HG03575 (cell line): ENCODE data around the gene UNC93B1.

Experiments used
- ATAC-seq: cut with Tn5 transposase; IDR thresholded peaks from one replicate; pipeline ENCODE4 v1.9.1; 2021; ENCODE audit not compliant: unreplicated experiment, insufficient number of reproducible peaks, low FRiP score; ENCODE audit errors: extremely low read depth

Gene UNC93B1

DNA sequence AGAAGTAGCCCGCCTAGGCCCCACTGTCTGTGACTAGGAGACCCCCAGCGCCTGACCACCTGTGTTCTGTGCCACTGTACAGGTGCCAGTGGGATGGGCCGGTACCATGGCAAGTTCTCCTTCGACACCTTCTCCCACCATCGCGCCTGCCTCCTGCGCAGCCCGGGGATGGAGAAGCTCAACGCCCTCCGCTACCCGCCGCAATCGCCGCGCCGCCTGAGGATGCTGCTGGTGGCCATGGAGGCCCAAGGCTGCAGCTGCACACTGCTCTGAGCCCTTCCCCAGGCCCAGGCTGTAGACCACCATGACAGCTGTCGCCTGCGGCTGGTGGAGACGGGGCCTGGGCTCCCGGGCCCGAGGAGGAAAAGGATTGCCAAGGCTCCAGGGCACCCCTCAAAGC is 23.8 kb upstream of the UNC93B1 start:
- ATAC-seq, result no peak

DNA sequence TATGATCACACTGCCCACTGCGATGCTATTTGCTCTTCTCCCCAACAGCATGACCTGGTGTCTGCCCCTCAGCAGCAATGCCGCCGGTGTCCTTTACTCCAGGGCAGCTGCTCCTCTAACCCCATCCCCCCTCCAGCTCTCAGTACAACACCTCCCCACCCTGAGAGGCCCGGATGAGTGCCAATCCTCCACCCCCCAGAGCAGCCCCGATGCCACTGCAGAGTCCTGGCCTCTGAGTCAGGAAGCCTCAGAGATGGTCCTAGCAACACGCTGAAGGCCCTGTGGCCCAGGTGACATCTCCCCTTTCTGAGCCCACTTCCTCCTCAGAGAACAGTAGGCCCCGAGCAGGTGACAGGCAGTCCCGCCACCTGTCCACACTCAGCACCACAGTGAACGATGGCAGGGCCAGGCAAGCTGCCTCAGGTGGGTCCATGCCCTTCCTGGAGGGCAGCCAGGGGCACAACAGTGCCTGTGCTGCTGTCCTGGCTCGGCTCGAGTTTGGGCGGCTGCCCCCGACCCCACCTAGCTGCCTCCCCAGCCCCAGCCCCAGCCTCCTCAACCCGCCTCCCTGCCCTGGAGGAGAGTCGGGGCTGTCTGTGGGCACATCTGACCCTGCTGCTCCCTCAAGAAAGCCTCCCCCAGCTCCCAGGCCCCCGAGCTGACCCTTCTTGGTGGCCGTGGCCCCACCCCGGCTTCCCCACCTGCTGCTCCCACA is 22.7 kb upstream of the UNC93B1 start:
- no peak for ATAC-seq

DNA sequence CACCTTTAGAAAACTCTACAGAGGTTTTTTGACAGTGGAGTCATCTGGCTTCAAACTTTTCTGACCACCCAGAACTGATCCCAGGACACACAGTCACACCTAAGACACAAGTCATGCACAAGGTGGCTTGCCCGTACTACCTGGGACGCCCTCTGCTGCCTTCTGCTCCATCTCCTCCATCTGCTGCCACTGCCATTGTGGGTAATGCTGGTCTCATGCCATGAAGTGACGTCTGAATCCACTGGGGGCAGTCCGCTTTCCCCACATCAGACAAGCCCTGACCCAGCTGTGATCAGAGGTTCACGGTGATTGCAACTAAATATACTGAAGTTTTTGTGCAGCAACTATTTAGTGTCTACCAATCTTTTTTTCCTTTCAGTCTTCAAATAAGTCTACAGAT is 21.1 kb upstream of the UNC93B1 start:
- ATAC-seq, result no peak

DNA sequence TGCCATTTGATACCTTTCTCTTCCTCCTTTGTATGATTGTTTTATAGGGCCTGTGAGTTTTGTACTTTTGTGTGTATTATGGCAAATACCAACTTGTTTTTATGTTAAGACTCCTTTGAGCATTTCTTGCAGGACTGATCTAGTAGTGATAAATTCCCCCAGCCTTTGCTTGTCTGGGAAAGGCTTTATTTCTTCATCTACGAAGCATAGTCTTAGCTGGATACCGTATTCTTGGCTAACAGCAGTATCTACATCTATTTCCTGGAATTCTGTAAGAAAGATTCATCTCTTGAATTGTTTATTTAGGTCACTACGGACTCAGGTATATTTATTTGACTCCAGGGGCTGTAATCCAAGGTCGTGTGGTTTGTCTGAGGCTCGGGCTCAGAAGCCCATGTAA is 20.6 kb upstream of the UNC93B1 start:
- ATAC-seq, result no peak

DNA sequence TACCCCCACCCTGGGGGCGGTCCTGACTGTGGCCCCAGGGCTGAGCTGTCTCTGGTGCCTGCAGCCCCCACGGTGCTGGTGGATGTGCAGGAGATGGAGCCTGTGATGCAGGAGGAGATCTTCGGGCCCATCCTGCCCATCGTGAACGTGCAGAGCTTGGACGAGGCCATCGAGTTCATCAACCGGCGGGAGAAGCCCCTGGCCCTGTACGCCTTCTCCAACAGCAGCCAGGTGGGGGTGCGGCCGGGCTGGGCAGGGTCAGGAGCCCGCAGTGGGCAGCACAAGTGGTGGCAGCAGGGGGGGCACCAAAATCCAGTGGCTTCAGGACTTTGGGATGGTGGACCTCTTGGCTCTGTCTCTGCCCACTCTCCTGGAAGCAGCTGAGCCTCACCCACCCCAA is 18.6 kb upstream of the UNC93B1 start:
- no peak for ATAC-seq

DNA sequence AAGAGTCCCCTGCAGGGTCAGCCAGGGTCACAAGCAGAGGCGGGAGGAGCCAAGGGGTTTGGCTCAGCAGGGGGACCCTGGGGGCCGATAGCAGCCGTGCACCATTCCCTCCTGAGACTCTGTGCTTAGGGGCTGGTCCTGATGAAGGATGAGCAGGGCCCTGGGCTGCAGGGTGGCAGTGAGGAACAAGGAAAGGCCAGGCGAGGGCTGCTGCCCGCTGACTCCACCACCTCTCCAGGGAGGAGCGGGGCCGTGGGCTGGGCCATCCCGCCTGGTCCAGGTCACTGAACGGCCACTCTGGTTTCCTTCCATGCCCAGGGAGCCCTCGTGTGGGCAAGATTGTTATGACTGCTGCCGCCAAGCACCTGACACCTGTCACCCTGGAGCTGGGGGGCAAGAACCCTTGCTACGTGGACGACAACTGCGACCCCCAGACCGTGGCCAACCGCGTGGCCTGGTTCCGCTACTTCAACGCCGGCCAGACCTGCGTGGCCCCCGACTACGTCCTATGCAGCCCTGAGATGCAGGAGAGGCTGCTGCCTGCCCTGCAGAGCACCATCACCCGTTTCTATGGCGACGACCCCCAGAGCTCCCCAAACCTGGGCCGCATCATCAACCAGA is 17.4 kb upstream of the UNC93B1 start:
- ATAC-seq, result no peak

DNA sequence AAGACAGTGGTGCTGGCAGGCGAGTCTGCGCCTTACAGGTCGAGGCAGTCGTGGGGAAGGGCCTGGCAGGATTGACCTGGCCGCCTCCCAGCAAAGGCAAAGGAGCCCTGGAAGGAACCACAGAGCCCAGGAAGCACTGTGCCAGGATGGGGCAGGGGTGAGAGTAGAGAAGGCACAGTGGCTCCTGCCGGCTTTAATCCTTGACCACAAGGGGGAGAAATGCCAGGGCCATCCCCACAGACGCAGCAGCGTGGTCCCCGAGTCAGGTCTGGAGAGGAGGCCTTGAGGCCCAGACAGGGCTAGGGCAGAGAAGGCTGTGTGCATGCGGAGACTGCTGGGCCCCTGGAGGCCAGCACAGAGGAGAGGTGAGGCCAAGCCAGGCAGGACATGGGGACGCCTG is 16.7 kb upstream of the UNC93B1 start:
- ATAC-seq, result no peak

DNA sequence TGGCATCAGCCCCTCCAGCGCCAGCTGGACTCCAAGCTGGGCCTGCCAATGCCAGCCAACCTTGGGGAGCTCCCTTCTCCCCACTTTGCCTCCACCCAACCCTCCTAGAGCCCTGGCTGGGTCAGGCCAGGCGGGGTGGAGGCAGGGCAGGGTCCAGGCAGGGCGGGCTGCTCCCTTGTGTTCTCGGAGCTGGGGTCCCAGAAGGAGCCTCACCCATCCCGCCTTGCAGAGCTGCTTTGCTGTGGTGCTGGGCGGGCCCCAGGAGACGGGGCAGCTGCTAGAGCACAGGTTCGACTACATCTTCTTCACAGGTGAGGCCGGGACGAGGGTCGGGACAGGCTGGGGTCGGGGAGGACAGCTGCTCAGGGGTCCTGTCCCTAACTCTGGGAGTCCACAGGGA is 15.6 kb upstream of the UNC93B1 start:
- no peak for ATAC-seq

DNA sequence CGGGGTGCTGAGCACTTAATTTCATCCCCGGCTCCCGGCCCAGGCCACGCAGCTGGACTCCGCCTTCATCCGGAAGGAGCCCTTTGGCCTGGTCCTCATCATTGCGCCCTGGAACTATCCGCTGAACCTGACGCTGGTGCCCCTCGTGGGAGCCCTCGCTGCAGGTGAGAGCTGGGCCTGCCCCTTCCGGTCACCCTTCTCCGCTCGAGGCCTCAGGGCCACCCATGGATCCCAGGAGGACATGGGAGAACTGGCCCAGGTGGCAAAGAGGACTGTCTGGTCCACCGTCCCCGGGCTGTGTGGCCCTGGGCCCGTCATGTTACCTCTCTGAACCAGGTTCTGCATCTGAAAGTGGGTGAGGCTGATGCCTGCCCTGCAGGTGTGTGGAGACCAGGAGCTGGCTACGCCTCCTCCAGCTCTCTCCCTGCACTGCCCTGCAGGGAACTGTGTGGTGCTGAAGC is 14.9 kb upstream of the UNC93B1 start:
- no peak for ATAC-seq

DNA sequence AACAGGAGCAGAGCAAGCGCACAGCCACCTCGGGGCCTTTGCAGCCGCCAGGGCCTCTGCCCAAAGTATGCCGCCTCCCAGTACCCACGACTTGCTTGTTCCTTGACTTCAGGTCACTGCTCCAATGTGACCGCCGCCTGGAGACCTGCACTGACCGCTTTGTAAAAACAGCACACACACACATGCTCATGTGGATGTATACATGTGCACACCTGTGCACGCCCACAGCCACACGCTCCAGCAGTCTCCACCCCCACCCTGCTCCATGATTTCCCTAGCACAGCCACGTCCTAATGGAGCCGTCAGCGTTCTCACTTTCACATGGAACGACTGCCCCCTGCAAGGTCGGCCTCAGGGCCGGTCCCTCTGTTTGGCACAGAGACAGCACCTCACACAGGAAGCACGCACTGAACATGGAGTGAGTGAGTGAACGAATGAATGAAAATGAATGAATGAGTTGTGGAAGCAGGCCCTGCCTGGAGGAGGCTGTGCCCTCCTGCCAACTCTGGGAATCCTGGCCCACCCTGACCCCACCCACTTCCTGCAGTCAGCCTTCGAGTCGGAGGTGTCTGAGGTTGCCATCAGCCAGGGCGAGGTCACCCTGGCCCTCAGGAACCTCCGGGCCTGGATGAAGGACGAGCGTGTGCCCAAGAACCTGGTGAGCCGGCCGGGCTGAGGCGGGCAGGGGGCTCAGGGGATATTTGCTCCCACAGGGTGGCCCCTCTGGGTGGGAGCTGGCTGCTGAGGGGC is 14.3 kb upstream of the UNC93B1 start:
- no peak for ATAC-seq

DNA sequence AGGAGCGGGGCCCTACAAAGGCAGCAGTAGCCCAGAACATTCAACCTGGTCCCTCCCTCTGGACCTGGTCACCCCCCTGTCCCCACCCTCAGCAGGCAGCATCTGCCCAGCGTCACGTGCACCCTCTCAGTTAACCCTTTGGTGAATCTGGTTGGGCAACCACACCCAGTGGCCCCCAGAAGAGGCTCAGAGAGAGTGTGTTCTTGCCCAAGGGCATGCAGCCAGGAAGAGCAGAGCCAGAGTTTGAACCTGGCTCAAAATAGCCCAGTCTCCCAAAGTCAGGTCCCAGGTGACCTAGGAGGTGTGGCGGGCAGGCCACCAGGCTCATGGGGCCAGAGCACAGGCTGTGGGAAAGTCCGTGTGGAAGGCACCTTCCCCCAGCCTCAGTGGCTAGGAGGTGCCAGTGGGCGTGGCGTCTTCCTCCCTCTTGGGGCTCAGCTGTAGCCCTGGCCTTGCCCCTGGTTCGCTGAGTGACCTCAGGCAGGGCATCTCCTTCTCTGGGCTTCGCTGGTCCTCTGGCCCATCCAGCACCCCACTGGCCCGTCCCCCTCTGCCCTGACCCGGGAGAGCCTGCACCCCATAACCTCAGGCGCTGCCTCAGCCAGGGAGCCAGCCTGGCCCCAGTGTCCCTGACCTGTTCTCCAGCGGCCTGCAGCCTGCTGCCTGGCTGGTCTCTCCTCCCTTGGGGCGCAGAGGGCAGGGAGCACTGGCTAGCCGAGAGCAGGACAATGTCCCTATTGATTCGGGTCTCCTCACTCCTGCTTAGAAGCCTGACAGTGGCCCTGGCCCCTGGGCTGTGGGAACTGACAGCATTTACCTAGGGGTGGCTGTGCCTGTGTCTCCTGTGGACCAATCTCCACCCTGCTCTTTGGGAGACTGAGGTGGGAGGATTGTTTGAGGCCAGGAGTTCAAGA is 13.3 kb upstream of the UNC93B1 start:
- no peak for ATAC-seq

DNA sequence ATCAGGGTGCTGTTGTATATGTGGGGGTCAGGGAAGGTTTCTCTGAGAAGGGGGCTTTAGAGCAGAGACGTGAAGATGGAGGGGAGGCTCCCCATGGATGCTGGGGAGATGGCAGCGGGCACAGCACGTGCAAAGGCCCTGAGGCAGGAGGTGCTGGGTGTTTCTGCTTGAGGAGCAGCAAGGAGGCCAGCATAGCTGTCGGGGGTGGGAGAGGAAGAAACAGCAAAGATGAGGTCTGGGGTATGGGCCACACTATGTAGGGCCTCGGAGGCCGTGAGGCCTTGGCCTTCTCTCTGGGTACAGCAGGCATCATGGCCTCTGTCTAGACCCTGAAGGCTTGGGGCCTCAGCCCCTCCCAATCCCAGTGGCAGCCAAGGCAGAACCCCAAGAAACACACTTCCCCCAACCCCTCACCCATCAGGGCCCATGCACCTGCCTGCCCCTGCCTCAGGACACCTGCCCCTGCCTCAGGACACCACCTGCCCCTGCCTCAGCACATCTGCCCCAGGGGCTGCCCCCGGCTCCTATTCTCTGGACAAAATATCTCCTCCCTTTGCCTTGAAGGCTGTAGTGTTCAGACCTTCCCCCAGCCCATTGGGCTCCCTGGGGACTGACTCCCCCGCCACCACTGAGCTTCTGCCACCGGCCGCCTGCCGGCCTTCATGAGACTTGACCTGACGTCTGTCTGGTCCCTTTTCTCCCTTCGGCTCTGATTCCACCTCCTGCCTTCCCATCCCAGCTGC is 12.4 kb upstream of the UNC93B1 start:
- no peak for ATAC-seq

DNA sequence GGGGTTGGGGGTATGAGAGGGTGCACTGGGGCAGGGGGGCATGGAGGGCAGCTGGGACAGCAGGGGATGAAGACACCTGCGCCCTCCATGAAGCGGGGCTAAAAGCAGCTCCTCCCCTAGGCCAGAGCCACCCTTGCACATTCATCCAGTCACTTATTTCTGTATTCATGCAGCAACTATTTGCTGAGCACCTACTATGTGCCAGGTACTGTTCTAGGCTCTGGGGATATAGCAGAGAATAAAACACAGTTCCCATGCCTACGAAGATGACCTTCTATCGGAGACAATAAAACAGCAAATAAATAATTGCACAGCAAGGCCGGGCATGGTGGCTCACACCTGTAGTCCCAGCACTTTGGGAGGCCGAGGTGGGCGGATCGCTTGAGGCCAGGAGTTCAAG is 11.6 kb upstream of the UNC93B1 start:
- no peak for ATAC-seq

DNA sequence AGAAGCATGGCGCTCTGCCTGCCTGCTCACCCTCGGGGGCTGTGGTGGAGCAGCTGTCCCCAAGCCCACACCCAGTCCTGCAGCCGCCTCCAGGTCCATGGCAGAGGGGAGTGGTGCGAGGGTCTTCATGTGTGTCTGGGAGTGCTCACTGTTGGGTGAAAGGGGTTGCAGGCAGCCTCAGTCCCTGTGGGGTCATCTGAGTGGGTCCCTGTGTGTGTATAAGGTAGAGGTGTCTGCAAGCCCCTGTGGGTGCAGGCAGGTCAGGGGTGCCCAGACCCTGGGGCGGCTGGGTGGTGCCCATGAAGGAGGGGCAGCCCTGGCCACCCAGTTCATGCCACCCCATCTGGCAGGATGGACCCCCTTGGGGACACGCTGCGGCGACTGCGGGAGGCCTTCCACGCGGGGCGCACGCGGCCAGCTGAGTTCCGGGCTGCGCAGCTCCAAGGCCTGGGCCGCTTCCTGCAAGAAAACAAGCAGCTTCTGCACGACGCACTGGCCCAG is 11.1 kb upstream of the UNC93B1 start:
- no peak for ATAC-seq

DNA sequence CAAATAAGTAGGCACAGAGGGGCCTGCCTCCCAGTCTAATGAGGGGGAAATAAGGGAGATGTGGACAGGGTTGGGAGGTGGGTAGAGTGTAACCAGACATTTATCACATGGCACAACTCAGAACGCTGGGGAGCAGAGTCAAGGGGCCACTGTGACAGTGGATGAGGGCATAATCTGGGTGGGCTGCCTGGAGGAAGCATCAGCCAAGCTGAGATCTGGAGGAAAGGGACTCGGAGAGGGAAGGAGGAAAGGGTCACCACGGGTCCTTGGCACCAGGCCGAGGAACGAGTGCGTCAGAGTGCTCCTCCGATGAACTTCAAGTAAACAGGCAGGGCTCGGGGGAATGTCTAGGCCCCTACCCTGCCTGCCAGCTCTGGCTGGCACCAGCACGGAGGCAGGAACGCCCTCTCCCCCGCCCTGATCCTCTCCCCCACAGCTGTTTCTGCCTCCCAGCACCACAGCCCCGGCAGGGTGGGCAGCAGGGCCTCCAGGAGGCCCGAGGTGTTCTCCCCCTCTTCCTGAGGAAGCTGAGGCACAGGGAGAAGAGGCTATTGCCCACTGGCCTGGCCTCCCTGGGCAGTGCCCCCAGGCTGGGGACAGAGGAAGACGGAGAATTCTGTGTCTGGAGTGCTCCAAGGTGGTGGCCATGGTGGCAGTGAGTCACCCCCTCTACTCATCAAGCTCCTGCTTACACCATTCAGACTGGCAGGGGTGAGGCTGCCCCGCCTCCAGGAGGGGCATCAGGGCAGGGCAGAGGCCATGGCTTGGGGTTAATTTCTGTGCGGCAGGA is 10.5 kb upstream of the UNC93B1 start:
- ATAC-seq, result no peak

DNA sequence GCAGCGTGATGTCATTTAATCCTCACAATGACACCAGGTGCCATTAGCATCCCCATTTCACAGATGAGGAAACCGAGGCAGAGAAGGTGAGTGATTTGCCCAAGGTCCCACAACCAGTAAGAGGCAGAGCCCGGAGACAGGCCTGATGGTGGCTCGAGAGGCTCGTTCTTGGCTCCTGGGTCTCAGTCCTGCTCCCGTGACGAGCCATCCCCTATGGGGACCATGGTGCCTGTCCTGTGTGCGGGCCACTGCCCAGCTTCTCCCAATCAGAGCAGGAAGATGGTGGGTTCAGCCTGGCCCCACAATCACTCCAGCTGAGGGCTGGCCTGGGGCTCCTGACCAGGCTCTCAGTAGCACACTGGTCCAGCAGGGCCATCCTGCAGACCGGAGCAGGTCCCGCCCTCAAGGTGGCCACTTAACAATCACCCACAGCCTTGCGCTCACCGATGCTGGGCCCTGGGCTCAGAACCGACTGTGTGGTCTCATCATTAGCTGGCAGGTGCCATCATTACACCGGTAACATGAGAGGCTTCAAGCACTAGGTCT is 9.8 kb upstream of the UNC93B1 start:
- ATAC-seq, result no peak

DNA sequence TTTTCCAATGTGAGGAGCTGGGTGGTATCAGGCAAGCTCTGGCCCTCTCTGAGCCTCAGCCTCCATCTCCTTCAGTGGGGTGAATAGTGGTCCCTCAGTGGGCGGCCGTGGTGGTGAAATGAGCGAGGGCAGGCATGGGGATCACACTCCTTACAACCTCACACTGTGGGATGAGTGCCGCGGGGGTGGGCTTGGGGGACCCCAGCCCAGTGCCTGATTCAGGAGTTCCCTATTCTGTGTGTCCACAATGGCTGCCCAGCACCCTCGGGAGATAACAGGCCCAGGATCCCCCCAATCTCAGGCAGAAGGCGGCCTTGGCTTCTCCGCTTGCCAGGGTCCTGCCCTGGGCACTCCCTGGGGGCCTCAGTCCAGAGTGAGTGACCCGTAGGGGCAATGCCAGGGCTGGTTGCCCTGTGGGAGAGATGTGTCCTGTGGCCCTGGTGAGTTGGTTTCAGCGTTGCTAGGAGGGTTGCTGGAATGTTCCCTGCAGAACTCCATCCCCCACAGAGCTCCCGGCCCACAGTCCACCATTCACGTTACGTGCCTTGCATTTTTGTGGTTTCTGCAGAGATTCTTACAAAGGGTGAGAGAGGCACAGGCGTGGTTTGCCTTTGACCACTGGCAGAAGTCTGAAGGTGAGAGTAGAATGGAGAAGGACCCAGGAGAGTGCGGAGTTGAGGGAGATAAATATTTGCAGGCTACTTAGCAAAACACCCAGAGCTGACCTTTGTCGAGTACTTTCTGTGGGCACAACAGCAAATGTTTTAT is 9.1 kb upstream of the UNC93B1 start:
- no peak for ATAC-seq
